ENCODE data around the gene CCDC81.

DNA sequence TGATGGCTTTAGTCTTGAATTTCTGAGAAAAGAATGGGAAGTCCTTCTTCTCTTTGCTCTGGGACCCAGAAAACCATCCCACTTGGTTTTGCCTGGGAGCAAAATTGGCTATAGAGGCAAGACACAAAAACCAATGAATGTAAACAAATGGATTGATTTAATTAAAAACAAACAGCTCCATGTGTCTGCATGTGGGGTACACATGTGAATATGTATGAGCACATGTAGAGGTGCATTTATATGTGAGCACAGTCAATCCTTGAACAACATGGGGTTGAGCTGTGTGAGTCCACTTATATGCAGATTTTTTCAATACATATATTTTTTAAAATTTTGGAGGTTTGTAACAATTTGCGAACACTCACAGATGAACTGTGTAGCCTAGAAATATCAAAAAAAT, 87.2 kb downstream of the CCDC81 start:
- TF ChIP-seq POLR2A (IDR thresholded peaks at IDR 0.05), result no peak
- TF ChIP-seq, protein P1, sequence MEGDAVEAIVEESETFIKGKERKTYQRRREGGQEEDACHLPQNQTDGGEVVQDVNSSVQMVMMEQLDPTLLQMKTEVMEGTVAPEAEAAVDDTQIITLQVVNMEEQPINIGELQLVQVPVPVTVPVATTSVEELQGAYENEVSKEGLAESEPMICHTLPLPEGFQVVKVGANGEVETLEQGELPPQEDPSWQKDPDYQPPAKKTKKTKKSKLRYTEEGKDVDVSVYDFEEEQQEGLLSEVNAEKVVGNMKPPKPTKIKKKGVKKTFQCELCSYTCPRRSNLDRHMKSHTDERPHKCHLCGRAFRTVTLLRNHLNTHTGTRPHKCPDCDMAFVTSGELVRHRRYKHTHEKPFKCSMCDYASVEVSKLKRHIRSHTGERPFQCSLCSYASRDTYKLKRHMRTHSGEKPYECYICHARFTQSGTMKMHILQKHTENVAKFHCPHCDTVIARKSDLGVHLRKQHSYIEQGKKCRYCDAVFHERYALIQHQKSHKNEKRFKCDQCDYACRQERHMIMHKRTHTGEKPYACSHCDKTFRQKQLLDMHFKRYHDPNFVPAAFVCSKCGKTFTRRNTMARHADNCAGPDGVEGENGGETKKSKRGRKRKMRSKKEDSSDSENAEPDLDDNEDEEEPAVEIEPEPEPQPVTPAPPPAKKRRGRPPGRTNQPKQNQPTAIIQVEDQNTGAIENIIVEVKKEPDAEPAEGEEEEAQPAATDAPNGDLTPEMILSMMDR (IDR thresholded peaks at IDR 0.05), result no peak
